NCI-H1092 (cell line): Measurements from ENCODE around the gene HOXD3.

Experiments used
- DNase-seq: peaks from one replicate; lab custom pipeline; 2025; lab: John Stamatoyannopoulos, UW

Gene HOXD3

DNA sequence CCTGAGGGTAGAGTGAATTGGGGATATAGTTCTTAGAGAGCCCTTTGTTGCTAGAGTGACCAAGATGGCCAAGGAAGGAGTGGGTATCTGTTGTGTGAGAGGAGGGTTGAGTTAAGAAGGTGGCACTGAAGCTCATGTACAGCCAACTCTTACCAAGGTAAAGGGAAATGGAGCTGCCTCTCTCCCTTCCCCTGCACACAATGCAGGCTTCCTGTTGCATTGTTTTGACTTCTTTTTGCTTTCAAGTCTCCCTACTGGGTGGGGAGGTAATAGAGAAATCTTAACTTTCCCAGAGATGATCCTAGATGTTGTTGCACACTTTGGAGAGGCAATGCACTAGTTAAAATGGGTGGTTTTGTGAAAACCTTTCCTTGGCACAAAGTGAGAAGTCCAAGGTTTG, 55.2 kb downstream of the HOXD3 start:
- DNase-seq, result no peak

DNA sequence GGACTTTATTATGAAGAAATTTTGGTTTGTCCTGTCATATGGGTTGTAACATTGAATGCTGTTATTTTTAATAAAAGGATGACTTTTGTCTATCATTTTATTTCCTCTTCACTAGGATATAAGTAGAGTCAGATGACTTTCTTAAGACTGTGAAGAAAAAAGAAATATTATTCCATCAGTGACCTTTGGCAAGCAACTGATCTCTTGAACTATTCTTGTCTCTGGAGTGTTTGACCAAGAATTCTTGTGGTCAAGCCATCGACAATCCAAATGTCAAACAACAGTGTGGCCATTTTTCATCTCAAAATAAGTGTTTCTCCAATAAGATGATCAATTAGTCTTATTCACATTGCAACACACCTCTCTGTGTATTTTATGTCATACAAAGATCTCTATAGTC, 56.3 kb downstream of the HOXD3 start:
- no peak for DNase-seq
